ENCODE results near the gene ZNF326. TPM values are rescaled to one million over a fixed set of nuclear protein-coding genes. Genes with fewer than 3 reads are reported as not detected.

ZNF326 gene
- total RNA-seq (10 to 100 TPM; 15.7 to 34.4 TPM), polyA plus RNA-seq (ENCODE audit: insufficient read length in 2 of 2) (10 to 100 TPM; 52.2 to 61.2 TPM)
- long read RNA-seq, donor 1, transcript ZNF326-202 (4 exons, 1,538 nt): major isoform, 12 of 43 reads
- long read RNA-seq, donor 1, partial matches to known transcripts: 25 of 43 reads
- long read RNA-seq, donor 1, other reads (novel, unspliced or antisense): 0 of 43 reads
- long read RNA-seq, donor 2, partial matches to known transcripts: 0 of 3 reads
- long read RNA-seq, donor 2, other reads (novel, unspliced or antisense): 0 of 3 reads
- long read RNA-seq, donor 3, partial matches to known transcripts: 6 of 12 reads
- long read RNA-seq, donor 3, other reads (novel, unspliced or antisense): 0 of 12 reads
- long read RNA-seq, donor 4, transcript ZNF326-202 (4 exons, 1,538 nt): major isoform, 5 of 18 reads
- long read RNA-seq, donor 4, partial matches to known transcripts: 8 of 18 reads
- long read RNA-seq, donor 4, other reads (novel, unspliced or antisense): 0 of 18 reads

- peak within 1 kb of the TSS; percentile 68 for H3K4me3 ChIP-seq (ENCODE audit: low read depth, low read length)
- peak within 1 kb of the TSS; percentile 98 for H3K27ac ChIP-seq (ENCODE audit: low read depth, low read length)
- WGBS (ENCODE audit: insufficient coverage): under 1% methylated on average over 88 of the region's 88 CpGs
- H3K4me1 ChIP-seq (ENCODE audit: control insufficient read depth, insufficient read depth, low read length): peaks cover 10% of the 10 kb centered on the region
- no peaks in the 10 kb centered on the region for H3K9me3 ChIP-seq (ENCODE audit: control insufficient read depth, insufficient read depth, low read length)
- peak; percentile 87 to 99 (median 92) for DNase-seq (ENCODE audit: low read depth in 4 of 6, low spot score in 6 of 6)
- no peaks in the 10 kb centered on the region for H3K27me3 ChIP-seq (ENCODE audit: control insufficient read depth, insufficient read depth, low read length)
- H3K36me3 ChIP-seq (ENCODE audit: control insufficient read depth, insufficient read depth, low read length): no peaks in the 10 kb centered on the region
Measured at GRCh38 chr1:89994805-89995597, at the start of gene ZNF326. Gene ZNF326 (plus strand): TSS chr1:89995110. CDS start chr1:89995258, 148 bp downstream.

GRCh38 chr1:89945852-89946476 is 48.9 kb upstream of the ZNF326 start:
- WGBS (ENCODE audit: insufficient coverage): 96% methylated on average over 2 of the region's 5 CpGs
- peaks cover 10% of the 10 kb centered on the region for H3K4me1 ChIP-seq (ENCODE audit: control insufficient read depth, insufficient read depth, low read length)
- no peak overlapping the region for H3K27ac ChIP-seq (ENCODE audit: low read depth, low read length)
- DNase-seq (ENCODE audit: low read depth in 4 of 6, low spot score in 6 of 6): no peak
- no peaks in the 10 kb centered on the region for H3K9me3 ChIP-seq (ENCODE audit: control insufficient read depth, insufficient read depth, low read length)
- H3K36me3 ChIP-seq (ENCODE audit: control insufficient read depth, insufficient read depth, low read length): no peaks in the 10 kb centered on the region
- no peak overlapping the region for H3K4me3 ChIP-seq (ENCODE audit: low read depth, low read length)
- H3K27me3 ChIP-seq (ENCODE audit: control insufficient read depth, insufficient read depth, low read length): no peaks in the 10 kb centered on the region

- no CpG with 5 or more reads among the region's 1 CpG for WGBS (ENCODE audit: insufficient coverage)
- Histone ChIP-seq H3K9me3 (ENCODE audit: control insufficient read depth, insufficient read depth, low read length) (no peaks in the 10 kb centered on the region), H3K27me3 (ENCODE audit: control insufficient read depth, insufficient read depth, low read length) (no peaks in the 10 kb centered on the region), H3K4me1 (ENCODE audit: control insufficient read depth, insufficient read depth, low read length) (peaks cover 7% of the 10 kb centered on the region), H3K27ac (ENCODE audit: low read depth, low read length) (no peak overlapping the region), H3K4me3 (ENCODE audit: low read depth, low read length) (no peak overlapping the region), H3K36me3 (ENCODE audit: control insufficient read depth, insufficient read depth, low read length) (no peaks in the 10 kb centered on the region)
- DNase-seq (ENCODE audit: low read depth in 4 of 6, low spot score in 6 of 6): no peak
Measured at GRCh38 chr1:89946532-89946931, 48.4 kb upstream of the ZNF326 start.

- no peak overlapping the region for H3K4me3 ChIP-seq (ENCODE audit: low read depth, low read length)
- no CpG with 5 or more reads among the region's 6 CpGs for WGBS (ENCODE audit: insufficient coverage)
- no peak overlapping the region for H3K27ac ChIP-seq (ENCODE audit: low read depth, low read length)
- H3K9me3 ChIP-seq (ENCODE audit: control insufficient read depth, insufficient read depth, low read length): no peaks in the 10 kb centered on the region
- no peaks in the 10 kb centered on the region for H3K4me1 ChIP-seq (ENCODE audit: control insufficient read depth, insufficient read depth, low read length)
- no peaks in the 10 kb centered on the region for H3K36me3 ChIP-seq (ENCODE audit: control insufficient read depth, insufficient read depth, low read length)
- no peak for DNase-seq (ENCODE audit: low read depth in 4 of 6, low spot score in 6 of 6)
- no peaks in the 10 kb centered on the region for H3K27me3 ChIP-seq (ENCODE audit: control insufficient read depth, insufficient read depth, low read length)
Measured at GRCh38 chr1:89948722-89949345, 46.1 kb upstream of the ZNF326 start.

- H3K4me1 ChIP-seq (ENCODE audit: control insufficient read depth, insufficient read depth, low read length): no peaks in the 10 kb centered on the region
- no peaks in the 10 kb centered on the region for H3K36me3 ChIP-seq (ENCODE audit: control insufficient read depth, insufficient read depth, low read length)
- no peak overlapping the region for H3K4me3 ChIP-seq (ENCODE audit: low read depth, low read length)
- no peak overlapping the region for H3K27ac ChIP-seq (ENCODE audit: low read depth, low read length)
- no peak for DNase-seq (ENCODE audit: low read depth in 4 of 6, low spot score in 6 of 6)
- H3K9me3 ChIP-seq (ENCODE audit: control insufficient read depth, insufficient read depth, low read length): no peaks in the 10 kb centered on the region
- WGBS (ENCODE audit: insufficient coverage): no CpG with 5 or more reads among the region's 1 CpG
- H3K27me3 ChIP-seq (ENCODE audit: control insufficient read depth, insufficient read depth, low read length): no peaks in the 10 kb centered on the region
Measured at GRCh38 chr1:89949991-89950624, 44.8 kb upstream of the ZNF326 start.

DNA sequence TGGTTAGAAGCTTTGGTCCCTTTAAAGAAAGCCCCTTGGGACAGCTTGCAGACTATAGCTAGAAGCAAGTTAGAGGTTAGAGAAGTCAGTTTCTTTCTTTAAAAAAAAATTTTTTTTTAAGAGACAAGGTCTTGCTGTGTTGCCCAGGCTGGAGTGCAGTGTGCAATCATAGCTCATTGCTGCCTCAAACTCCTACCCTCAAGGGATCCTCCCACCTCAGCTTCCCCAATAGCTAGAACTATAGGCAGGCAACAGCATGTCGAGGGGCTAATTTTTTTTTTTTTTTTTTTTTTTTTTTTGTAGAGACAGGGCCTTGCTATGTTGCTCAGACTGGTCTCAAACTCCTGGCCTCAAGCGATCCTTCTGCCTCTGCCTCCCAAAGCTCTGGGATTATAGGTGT is 44.2 kb upstream of the ZNF326 start:
- Histone ChIP-seq H3K4me1 (ENCODE audit: control insufficient read depth, insufficient read depth, low read length) (no peaks in the 10 kb centered on the region), H3K9me3 (ENCODE audit: control insufficient read depth, insufficient read depth, low read length) (no peaks in the 10 kb centered on the region), H3K4me3 (ENCODE audit: low read depth, low read length) (no peak overlapping the region), H3K27ac (ENCODE audit: low read depth, low read length) (no peak overlapping the region), H3K27me3 (ENCODE audit: control insufficient read depth, insufficient read depth, low read length) (no peaks in the 10 kb centered on the region), H3K36me3 (ENCODE audit: control insufficient read depth, insufficient read depth, low read length) (no peaks in the 10 kb centered on the region)
- WGBS (ENCODE audit: insufficient coverage): no CpG with 5 or more reads among the region's 2 CpGs
- no peak for DNase-seq (ENCODE audit: low read depth in 4 of 6, low spot score in 6 of 6)

DNA sequence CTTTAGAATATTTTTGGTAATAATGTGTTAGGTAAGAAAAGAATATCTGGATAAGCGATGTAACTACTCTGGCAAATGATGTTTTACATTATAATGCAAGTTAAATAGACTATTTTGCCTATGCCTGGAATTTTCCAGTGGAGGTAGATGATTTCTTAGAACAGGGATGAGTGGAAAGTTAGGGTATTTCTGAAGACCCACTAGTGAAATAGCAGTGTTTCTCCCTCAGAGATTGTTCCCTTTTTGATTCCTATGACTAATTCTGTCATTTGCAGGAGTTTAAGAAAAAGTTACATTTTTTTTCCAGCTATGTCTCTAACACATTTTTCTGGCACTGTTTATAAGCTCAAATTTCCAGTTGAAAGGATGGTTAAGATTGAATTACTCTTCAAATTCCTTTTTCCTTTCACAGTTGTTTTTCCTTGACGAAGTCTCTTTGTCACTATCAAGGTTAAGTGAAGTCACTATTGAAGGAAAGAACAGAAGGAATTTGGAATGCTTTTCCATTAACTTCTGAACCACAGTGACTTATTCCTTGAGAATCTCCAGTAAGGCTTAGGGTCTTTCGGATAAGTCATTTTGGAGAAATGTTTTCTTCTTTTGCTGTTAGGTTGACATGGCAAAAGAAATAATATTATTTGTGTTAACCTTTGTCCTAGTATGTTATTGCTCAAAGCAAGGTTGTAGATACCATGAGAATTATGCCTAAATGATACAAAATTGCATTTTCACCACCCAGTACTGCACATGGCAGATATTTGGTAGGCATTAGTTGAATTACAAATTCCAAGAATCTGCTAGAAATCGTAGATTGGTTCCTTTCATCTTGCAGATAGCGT is 42.9 kb upstream of the ZNF326 start:
- DNase-seq (ENCODE audit: low read depth in 4 of 6, low spot score in 6 of 6): no peak
- Histone ChIP-seq H3K36me3 (ENCODE audit: control insufficient read depth, insufficient read depth, low read length) (no peaks in the 10 kb centered on the region), H3K27ac (ENCODE audit: low read depth, low read length) (no peak overlapping the region), H3K9me3 (ENCODE audit: control insufficient read depth, insufficient read depth, low read length) (no peaks in the 10 kb centered on the region), H3K4me3 (ENCODE audit: low read depth, low read length) (no peak overlapping the region), H3K27me3 (ENCODE audit: control insufficient read depth, insufficient read depth, low read length) (no peaks in the 10 kb centered on the region), H3K4me1 (ENCODE audit: control insufficient read depth, insufficient read depth, low read length) (no peaks in the 10 kb centered on the region)
- WGBS (ENCODE audit: insufficient coverage): no CpG with 5 or more reads among the region's 5 CpGs

- Histone ChIP-seq H3K4me1 (ENCODE audit: control insufficient read depth, insufficient read depth, low read length) (no peaks in the 10 kb centered on the region), H3K9me3 (ENCODE audit: control insufficient read depth, insufficient read depth, low read length) (no peaks in the 10 kb centered on the region), H3K27me3 (ENCODE audit: control insufficient read depth, insufficient read depth, low read length) (no peaks in the 10 kb centered on the region), H3K4me3 (ENCODE audit: low read depth, low read length) (no peak overlapping the region), H3K27ac (ENCODE audit: low read depth, low read length) (no peak overlapping the region), H3K36me3 (ENCODE audit: control insufficient read depth, insufficient read depth, low read length) (no peaks in the 10 kb centered on the region)
- no peak for DNase-seq (ENCODE audit: low read depth in 4 of 6, low spot score in 6 of 6)
- no CpG with 5 or more reads among the region's 2 CpGs for WGBS (ENCODE audit: insufficient coverage)
Measured at GRCh38 chr1:89952605-89953130, 42.2 kb upstream of the ZNF326 start.

Data from spinal cord (tissue), 10 donors.